Activated T-cell treated with anti-CD3 and anti-CD28 coated beads for 4 hours (primary cell): Measurements from ENCODE around the gene ANO7.

ENCODE experiments used
- DNase-seq: peaks from one replicate; pipeline ENCODE4 v3.0.0-alpha.2; 2020

Gene ANO7

DNA sequence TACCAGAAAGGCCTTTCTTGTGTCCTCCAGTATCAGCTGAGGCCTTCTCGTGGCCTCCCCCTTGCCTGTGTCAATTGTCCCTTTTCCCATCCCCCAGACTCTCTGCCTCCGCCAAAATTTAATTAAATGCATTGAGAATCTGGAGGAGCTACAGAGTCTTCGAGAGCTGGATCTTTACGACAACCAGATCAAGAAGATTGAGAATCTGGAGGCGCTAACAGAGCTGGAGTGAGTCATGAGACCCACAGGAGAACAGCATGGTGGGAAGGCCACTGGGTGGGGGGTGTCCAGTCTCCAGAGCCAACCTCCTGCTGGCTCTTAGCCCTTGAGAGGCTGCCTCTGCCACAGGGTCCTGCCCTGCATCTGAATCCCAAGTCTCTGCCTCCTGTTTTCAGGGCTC, 29.4 kb upstream of the ANO7 start:
- DNase-seq = no peak

GRCh38 chr2:241160318-241160717, 28.2 kb upstream of the ANO7 start:
- no peak for DNase-seq

DNA sequence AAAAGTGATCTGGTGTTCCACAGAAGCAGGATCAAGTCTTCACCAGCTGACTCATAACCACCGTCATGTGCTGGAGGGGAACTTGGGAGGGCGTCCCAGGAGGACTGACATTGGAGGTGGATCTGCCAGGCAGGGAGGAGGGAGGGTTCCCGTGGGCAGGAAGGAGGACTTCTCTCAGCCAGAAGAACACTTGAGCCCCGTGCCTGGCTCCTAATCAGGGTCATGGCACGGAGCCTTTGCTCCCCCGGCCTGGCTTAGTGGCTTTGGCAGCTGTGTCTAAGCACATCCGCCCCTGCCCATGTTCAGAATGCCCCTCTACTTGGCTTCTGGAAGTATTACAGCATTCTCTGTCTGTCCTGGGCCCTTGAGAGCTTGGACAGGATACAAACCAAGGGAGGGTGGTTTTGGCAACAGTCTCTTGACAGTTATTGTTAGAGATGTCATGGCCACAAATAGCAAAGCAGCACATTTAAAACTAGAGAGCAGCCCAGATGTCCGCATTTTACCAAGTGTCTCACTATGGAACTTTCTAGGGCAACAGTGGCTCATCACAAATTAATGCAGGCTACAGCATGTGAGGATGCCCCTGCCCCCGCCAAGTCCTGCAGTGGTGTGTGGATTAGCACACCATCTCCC, 26.7 kb upstream of the ANO7 start:
- no peak for DNase-seq

GRCh38 chr2:241163601-241164118, 24.8 kb upstream of the ANO7 start:
- no peak for DNase-seq

- DNase-seq = no peak
These were observed 20.1 kb upstream of the ANO7 start for GRCh38 chr2:241168366-241168765.

GRCh38 chr2:241173557-241173956, 14.9 kb upstream of the ANO7 start:
- no peak for DNase-seq

DNA sequence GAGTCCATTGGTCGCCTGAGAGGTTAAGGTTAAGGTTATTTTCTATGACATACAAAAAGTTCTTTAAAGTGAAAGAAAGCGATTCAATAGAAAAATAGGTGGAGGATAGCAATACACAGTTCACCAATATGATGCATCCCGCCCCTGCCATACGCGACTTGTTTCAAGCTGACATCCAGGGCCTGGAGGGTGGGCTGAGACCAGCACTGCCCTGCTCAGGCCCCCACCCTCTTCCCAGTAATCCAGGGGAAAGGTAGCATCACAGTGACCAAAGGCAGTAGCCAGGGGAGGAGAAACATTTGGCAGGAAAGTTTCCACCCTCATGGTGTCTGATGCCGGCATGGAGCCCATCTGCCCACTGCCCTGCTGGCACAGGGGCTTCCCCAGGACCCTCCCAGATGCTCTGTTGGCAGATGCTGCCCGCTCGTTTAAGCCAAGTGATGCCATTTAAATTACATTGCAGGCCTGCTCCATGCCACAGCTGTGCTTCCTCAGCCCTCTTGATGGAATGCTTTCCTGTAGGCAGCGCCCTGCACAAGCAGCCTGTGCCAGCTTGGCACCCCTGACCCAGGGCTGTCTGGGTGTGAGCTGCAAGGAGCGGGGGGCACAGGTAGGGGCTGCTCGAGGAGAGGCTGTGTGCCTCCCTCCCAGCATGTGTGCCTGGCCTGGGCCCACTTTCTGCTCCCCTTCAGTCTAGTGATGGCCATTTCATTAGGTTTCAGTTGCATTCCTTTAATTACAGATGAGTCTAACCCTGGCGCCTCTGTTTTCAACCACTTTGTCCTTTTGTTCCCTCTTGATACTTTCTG, 10.7 kb upstream of the ANO7 start:
- no peak for DNase-seq

DNA sequence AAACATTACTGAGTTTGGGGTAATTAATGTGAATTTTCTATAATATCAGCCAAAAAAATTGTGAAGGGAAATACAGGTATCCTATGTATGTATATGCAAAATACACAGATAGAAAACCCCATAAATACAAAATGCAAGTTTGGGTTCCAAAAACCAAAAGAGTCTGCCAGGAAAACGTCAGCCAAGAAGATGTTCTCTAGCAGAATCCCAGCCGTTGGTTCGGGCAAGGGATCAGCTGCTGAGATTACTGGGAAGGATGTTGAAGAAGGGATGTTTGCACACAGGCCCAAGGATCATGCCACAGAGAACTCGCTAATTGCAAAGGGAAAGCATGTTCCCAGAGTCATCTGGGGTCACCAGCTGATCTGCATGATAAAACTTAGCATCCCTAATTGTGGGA, 9.5 kb upstream of the ANO7 start:
- DNase-seq = no peak

GRCh38 chr2:241179899-241180298, 8.6 kb upstream of the ANO7 start:
- no peak for DNase-seq

DNA sequence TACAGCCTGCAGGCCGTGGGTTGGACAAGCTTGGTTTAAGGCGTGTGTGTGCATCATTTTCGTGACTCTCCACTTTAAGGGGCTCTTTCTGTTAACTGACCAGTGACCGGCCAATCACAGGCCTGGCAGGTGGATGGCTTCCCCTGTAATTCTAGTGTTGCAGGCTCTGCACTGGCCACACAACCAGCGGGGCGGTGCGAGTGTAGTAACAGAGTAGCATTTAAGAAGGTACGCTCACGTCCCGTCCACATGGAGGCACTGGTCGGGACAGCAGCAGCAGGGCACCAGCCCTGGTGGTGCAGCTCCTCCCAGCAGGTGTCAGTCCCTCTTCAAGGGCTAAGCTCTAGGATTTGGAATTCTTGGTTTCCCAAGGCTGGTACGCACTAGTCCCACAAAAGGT, 8.0 kb upstream of the ANO7 start:
- no peak for DNase-seq

DNA sequence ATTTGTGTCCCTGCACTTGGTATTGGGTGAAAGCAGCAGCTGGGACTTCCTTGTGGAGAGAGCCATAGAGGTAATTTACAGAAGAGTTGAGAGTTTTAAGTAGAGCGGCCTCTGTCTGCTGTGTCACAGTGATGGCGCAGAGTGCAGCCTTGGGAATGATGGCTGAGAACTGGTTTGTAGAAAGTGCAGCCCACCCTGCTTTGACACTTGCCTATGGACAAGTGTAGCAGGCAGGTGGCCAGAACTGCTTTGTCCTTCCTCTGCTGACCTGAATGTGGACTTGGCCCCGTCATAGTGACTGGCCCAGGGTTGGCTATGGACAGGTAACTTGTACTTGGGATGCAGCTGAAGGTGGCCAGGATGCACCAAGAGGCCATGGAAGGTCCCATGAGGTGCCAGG, 6.4 kb upstream of the ANO7 start:
- no peak for DNase-seq

GRCh38 chr2:241182531-241183133, 5.8 kb upstream of the ANO7 start:
- no peak for DNase-seq

DNA sequence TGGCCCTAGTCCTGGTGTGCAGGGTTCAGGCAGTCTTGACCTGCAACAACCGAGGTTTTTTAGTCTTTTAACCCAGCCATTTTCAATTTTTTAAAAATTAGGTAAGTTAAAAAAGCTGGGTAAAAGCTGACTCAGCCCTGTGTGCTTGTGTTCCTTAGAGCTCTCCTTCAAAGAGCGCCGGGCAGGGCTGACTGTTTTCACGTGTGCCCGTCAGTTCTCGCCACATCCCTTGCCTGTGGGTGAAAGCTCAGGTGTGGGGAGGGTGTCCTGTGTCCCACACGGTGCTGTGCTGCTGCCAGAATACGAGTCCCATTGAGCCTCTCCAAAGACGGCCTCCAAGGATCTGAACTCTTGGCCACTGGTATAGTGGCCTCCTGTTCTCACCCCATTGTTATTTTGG, 5.3 kb upstream of the ANO7 start:
- DNase-seq = no peak

GRCh38 chr2:241184901-241185300, 3.6 kb upstream of the ANO7 start:
- no peak for DNase-seq

DNA sequence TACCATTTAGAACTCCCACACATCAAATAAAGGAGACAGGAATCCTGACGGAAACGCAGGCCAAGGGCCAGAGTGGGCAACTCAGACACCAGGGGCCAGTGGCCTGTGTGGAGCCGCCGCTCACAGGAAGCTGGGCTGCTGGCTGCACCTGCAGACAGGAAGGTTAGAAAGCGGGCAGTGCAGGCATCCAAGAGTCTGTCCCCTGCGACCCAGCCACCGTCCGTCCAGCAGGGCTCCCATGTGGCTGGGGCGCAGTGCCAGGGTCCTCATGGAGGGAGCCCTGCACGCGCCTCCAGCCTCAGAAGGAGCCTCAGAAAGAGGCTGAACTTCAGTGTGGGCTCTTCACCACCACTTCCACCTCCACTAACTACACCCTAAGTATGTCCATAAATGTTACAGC, 2.5 kb upstream of the ANO7 start:
- DNase-seq = no peak

DNA sequence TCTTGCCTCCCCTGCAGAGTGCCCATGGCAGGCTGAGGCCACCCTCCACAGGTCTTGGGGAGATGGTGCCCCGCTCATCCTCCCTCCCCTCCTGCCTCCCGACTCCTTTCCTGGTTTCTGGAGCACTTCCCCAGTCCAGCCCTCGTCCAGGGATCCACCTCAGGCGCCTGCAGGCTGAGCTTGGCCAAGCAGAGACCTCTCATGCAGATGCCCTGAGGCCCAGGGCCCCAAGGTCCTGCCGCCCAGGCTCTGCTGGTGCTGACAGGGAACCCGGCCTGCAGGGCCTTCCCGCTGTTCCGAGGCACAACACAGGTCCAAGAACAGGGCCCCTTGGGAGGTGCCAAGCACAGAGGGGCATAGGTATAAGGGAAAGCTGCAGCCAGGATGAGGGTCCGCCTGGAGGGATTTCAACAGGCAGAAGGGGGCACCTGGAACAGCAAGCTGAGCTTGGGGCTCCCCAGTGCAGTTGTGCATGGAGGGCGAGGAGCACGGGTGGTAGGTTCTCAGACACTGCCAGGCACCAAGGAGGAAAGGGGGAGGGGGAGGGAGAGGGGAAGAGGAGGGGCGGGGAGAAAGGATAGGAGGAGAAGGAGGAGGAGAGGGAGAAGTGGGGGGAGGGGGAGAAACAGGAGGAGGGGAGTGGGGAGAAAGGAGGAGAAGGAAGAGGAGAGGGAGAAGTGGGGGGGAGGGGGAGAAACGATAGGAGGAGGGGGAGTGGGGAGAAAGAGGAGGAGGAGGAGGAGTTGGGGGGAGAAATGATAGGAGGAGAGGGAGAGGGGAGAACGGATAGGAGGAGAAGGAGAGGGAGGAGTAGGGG, 1.2 kb upstream of the ANO7 start:
- no peak for DNase-seq

- no peak for DNase-seq
These were observed 601 bp upstream of the ANO7 start for GRCh38 chr2:241187918-241188234.

DNA sequence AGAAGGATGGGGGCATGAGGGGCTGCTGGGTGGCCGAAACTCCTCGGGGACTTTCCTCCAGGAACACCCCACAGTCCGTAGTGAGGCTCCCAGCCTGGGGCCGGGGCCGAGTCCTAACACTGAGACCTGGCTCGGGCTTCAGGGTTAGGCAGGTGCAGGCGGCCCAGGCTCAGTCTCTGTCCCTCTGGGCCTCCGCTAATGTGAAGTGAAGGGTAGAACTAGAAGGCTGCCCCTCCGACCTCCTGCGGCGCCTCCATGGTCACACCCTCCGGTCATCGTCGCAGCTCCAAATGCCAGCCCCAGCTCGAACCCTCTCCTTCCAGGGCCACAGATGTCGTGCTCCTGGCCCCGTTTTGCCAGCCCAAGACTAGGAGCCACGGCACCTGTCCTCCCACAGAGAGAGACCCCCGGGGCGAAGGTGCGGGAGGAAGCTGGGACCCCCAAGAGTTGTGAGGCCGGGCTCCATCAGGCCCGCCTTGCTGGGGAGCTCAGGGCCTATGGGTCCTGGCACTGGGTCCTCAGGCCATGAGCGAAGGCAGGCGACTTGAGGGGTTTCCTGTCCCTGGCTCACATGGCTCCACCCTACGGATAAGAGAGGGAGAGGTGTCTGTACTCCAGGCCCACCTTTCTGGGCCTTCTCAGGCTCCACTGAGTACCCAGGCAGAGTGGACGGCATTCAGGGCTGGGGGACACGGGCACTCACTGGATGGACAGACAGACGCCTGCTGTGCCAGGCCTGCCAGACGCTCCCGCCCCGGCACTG, 797 bp downstream of the ANO7 start:
- DNase-seq = no peak

- no peak for DNase-seq
These were observed 1.4 kb downstream of the ANO7 start for GRCh38 chr2:241189856-241190201.

- no peak for DNase-seq
These were observed 2.0 kb downstream of the ANO7 start for GRCh38 chr2:241190291-241190981.

DNA sequence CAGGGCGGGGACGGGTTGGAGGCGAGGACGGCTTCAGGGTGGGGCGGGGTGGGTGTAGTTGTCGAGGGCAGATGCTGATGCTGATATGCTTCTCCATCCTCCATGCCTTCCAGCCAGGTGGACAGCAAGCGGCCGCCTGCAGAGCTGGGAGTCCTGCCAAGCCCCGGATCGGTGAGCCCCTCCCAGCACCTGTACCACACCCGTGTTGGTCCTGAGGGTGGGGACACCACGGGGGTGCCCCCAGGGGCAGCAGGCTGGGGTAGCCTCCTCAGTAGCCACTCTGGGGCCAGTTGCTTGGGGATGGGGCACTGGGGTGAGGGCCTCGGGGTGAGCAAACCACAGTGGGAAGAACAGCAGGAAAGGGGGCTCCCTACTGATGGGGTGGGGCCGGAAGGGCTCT, 2.6 kb downstream of the ANO7 start:
- DNase-seq = no peak

DNA sequence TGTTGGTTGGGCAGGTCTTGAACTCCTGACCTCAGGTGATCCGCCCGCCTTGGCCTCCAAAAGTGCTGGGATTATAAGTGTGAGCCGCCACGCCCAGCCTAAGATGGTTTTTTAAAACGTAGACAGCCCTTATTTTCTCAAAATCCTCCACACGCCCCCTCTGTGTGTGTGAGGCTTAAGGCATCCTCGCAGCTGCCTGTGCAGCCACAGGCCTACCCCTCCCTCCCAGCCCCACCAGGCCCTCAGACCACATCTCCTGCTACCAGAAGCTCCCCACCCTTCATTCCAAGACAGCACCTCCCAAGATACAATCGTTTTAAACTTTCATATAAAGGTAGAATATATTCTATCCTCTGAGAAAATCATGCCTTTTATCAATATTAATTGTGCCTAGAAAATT, 4.8 kb downstream of the ANO7 start:
- no peak for DNase-seq
